Astrocyte of the spinal cord (primary cell): ENCODE data around the gene FSTL5.

Experiments used
- DNase-seq: peaks from one replicate; pipeline ENCODE4 v3.0.0; 2011; ENCODE audit warnings: low read depth, low spot score
- H3K4me3 ChIP-seq: 2 replicates; pipeline ENCODE4 v1.5.1; 2011; ENCODE audit warnings: low read depth, mild to moderate bottlenecking, low read length, moderate library complexity
- in situ Hi-C: cut with HindIII; loops from 2 replicates; pipeline ENCODE4 v1.10.0; 2017; ENCODE audit warnings: low sequenced_read_pairs
- TF ChIP-seq, protein P1 (sequence below): IDR thresholded peaks from 2 replicates; pipeline ENCODE4 v1.5.1; 2012; ENCODE audit warnings: low read depth, mild to moderate bottlenecking, low read length, inconsistent platforms

Gene FSTL5

DNA sequence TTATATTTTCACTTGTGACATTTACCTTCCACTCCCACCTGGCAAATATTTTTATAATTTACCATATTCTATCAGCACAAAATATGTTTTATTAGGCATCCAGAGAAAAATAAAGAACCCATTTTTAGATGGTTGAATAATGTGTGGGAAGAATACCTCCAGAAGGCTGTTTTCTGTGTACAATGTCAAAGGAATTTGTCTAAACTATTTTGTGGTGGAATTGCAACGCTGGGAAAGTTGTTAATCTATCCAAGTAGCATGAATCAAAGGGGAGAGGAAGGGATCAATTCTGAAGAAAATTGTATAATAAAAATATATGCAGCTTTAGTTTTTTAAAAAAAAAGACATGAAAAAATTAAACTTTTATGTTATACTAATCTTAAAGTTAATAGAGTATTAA, 706.5 kb downstream of the FSTL5 start:
- in situ Hi-C loops = no loop called here
- DNase-seq = no peak
- H3K4me3 ChIP-seq = no peak overlapping the region
- TF ChIP-seq, protein P1, sequence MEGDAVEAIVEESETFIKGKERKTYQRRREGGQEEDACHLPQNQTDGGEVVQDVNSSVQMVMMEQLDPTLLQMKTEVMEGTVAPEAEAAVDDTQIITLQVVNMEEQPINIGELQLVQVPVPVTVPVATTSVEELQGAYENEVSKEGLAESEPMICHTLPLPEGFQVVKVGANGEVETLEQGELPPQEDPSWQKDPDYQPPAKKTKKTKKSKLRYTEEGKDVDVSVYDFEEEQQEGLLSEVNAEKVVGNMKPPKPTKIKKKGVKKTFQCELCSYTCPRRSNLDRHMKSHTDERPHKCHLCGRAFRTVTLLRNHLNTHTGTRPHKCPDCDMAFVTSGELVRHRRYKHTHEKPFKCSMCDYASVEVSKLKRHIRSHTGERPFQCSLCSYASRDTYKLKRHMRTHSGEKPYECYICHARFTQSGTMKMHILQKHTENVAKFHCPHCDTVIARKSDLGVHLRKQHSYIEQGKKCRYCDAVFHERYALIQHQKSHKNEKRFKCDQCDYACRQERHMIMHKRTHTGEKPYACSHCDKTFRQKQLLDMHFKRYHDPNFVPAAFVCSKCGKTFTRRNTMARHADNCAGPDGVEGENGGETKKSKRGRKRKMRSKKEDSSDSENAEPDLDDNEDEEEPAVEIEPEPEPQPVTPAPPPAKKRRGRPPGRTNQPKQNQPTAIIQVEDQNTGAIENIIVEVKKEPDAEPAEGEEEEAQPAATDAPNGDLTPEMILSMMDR = no peak

DNA sequence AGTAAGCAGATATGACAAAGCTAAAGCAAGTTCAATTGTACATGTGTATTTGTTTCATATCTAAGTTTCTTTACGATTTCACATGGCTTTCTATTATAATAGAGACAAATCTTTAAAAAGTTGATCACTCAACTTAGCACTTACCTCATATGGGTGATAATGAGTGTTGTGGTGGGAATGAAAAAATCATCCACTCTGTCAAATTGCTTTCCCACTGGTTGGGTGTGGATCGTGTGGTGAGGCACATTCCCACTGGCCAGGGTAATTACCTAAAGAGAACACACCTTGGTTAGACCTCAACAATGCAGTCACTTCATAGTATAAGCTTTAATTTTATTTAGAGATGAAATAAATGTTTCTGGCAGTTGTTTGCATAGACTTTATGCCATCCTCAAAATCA, 708.9 kb downstream of the FSTL5 start:
- in situ Hi-C loops = no loop called here
- no peak for DNase-seq
- H3K4me3 ChIP-seq = no peak overlapping the region
- TF ChIP-seq, protein P1 = no peak

DNA sequence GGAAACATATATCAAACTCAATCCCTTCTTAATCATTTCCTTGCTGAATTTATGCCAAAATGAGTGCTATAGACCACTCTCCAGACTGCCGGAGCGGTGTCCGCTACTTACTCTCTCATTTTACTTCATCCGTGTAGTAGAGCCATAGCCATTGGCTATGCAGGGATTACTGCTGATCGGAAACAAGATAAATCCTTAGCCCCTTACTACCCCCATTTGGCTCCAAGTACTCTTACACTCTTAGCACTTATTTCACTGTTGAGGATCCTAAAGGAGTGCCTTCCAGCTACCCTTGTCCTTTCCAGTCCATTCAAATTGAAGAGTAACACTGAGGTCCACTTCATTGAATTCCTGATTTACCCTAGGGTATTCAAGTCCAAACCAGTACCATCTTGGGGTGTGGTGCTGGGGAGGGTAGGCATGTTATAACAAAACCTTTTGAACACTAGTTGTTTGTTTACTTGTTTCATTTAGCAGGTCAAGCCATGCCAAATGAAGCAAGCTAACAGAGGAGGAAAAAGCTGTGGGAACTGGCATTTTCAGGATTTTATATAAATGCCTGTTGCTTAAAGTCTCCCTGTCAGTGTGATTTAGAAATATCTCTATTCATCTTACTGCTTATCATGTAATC, 715.1 kb downstream of the FSTL5 start:
- in situ Hi-C loops = no loop called here
- H3K4me3 ChIP-seq = no peak overlapping the region
- TF ChIP-seq, protein P1 = no peak
- no peak for DNase-seq

DNA sequence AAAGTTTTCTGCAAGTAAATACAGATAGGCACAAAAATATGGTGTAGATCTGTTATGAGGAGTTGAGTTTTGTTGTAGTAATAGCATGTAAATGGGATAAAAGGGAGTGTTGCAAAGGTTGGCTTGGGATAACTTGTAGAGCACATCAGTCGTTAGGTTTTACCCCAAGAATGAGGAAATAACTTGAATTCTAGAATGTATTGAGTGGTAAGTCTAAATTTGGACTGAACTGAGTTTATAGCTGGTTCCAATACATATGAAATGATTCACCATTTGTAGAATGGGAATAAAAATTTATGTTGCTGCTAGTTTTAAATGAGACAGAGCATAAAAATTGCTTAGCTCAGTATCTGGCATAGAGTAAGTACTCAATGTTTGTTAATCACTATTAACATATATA, 719.2 kb downstream of the FSTL5 start:
- in situ Hi-C loops = no loop called here
- no peak for DNase-seq
- H3K4me3 ChIP-seq = no peak overlapping the region
- TF ChIP-seq, protein P1 = no peak

DNA sequence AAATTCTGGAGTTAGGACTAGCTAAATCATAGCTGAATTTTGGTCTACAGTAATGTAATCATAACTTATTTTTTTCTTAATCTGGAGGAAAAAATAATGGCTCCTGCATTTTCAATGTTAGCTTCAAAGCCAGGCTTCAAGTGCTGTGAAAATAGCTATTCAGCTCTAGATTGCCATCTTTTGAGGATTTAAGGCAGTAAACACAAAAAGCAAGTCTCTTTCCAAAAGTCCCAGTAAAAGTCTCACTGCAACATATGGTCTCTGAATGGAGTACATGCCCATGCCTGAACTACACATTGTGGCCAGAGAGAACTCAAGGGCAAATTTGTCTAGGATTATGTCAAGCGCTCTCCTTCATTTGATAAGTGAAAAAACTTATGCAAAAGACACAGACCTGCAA, 720.9 kb downstream of the FSTL5 start:
- H3K4me3 ChIP-seq = no peak overlapping the region
- DNase-seq = no peak
- TF ChIP-seq, protein P1 = no peak
- in situ Hi-C loops = no loop called here

DNA sequence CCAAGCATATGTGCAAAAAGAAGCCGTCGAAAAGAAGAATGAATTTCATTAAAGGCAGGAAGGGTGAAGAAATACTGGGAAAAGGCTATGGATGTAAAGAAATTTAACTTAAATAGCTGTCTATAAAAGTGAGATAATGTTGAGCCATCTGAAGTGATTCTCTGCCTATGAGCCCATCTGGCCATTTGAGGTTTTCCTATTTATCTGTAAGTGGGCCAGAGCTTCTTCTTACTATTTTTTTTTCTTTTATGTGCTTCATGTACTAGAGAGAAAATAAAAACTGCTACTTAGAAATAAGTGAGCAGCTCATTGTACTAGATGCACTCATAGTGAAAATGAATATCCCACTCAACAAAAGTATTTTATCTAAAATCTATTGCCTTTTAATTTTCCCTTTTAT, 725.7 kb downstream of the FSTL5 start:
- in situ Hi-C loops = no loop called here
- DNase-seq = no peak
- no peak overlapping the region for H3K4me3 ChIP-seq
- TF ChIP-seq, protein P1 = no peak
